ENCODE measurements around the gene CFAP69.
A peak's percentile ranks its signal among the peaks of the same experiment; 100 is the strongest.
"Not testable (repeated sequence)": the region's sequence is repeated elsewhere in the genome, so short reads cannot be mapped to it uniquely, and the experiment has no call there.

CFAP69 gene

GRCh38 chr7:90271753-90272152, 26.8 kb downstream of the CFAP69 start:
- peak; percentile 86 for DNase-seq

- DNase-seq = no peak
Observed at GRCh38 chr7:90272242-90272641, 27.3 kb downstream of the CFAP69 start.

- no peak for DNase-seq
Observed at GRCh38 chr7:90274161-90274560, 29.2 kb downstream of the CFAP69 start.

- DNase-seq = no peak
Observed at GRCh38 chr7:90276033-90276728, 31.2 kb downstream of the CFAP69 start.

- no peak for DNase-seq
Observed at GRCh38 chr7:90288154-90288553, 43.2 kb downstream of the CFAP69 start.

- DNase-seq = no peak
Observed at GRCh38 chr7:90290244-90291113, 45.5 kb downstream of the CFAP69 start.

GRCh38 chr7:90298145-90299038, 53.4 kb downstream of the CFAP69 start:
- peak; percentile 68 for DNase-seq

DNA sequence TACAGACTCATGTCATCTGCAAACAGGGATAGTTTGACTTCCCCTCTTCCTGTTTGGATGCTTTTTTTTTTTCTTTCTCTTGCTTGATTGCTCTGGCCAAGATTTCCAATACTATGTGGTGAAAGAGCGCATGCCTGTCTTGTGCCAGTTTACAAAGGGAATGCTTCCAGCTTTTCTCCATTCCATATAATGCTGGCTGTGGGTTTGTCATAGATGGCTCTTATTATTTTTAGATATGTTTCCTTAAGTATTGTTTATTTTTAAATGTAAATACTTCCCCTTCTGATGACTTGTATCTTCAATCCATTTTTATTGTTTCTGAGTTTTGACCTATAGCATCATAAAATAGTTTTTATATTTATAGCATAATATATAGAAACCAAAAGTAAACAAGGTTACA, 58.3 kb downstream of the CFAP69 start:
- no peak for DNase-seq

DNA sequence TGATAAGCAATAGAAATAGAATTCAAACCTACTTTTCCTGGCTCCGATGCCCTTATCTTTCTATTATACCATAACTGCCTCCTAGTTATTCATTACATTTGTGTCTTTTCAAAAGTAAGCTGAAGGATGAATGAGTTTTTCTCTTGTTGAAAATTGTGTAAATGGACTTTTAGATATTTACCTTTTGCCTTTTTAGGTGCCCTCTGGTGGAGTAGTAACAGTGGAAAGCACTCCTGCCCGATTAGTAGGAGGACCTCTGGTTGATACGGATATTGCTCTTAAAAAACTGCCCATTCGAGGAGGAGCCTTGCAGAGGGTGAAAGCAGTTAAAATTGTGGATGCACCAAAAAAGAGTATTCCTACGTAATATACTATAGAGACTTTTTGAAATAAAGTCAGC, 64.9 kb downstream of the CFAP69 start:
- DNase-seq = no peak

DNA sequence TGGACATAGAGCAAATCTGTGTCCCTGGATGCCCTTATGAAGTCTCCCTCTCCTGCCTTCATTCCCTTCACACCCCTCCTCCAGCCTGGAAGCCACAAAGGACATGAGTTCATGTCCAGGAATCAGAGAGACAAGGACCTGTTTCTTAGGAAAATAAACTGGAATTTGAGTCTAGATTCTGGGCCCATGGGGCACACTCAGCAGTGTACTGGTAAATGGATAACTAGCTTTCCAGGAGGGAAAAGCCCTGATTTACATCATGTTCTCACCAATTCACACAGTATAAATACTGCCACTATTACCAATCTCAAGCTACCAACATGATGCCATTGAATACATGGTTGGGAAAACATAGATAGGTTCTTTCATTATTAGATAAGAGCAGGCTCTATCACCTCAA, 66.2 kb downstream of the CFAP69 start:
- no peak for DNase-seq

DNA sequence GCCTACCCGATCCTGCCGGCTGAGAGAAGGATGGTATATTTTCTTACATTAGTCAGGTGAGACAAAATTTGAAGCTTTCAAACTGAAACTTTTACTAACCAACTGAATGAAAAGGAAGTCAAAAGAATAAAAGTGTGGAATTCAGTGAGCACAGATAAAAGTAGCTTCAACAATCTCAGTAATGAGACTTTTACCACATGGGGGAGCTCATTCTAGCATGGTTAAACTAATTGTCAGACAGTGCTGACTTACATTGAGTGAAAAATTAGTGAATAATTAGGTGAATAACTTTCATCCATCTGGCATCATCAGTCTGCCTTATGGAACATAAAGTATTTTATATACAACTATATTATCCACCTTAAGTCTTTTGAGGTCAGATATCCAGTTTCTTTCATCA, 67.8 kb downstream of the CFAP69 start:
- DNase-seq = peak; percentile 4

GRCh38 chr7:90313907-90314306, 68.9 kb downstream of the CFAP69 start:
- no peak for DNase-seq

- DNase-seq = no peak
Observed at GRCh38 chr7:90320014-90320413, 75.0 kb downstream of the CFAP69 start.

DNA sequence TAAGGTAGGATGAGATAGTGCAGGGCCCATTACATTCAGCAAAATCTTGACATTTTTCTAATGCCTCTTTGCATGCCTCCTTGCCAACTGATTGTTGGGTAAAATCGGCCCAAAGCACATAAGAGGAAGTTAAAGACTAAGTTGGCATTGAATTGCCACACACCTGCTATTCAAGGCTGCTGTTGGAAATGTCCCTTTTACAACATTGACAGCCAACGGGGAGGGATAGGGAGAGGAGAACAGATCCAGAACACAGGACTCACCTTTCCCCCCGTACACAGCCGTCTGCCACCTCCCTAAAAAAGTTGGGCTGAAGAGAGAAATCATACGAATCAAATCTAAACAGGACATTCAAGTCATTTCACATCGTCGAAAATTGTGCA, 75.4 kb downstream of the CFAP69 start:
- no peak for DNase-seq

DNA sequence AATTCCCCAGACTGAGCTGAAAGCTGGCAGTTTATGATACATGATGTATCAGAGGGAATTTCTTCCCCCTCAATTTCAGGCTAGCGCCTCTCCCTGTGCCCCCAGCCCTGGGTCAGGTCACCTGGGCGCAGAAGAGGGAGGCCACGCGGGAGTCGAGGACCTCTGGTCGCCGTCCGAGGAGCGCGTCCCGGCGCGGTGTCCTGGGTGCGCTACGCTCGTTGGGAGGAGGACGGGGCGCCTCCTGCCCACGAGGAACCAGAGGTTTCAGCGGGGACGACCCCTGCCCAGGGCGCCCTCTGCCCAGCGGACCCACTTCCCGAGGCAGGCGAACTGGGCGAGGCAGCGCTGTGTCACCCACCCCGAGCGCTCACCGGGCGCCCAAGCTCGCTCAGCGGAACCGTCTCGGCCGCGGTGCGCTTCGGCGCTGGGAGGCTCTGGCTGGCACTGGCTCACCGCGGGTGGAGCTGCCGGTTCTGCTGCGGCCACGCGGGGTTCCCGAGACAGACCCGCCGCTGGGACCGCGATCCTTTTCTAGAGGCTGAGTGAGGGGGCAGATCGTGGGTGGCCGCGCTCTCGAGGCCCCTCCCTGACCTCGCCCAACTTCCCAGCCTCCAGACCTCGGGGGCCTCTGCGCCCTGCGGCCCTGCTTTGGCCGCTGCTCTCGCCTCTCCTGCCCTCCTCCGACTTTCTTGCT, 76.0 kb downstream of the CFAP69 start, which contains the start of gene FAM237B:
Gene FAM237B, minus strand, starts transcription at position 504 of the 694 bp plus-strand sequence. CDS start 1,556 bp downstream, outside the sequence.
- DNase-seq = peak; percentile 19

DNA sequence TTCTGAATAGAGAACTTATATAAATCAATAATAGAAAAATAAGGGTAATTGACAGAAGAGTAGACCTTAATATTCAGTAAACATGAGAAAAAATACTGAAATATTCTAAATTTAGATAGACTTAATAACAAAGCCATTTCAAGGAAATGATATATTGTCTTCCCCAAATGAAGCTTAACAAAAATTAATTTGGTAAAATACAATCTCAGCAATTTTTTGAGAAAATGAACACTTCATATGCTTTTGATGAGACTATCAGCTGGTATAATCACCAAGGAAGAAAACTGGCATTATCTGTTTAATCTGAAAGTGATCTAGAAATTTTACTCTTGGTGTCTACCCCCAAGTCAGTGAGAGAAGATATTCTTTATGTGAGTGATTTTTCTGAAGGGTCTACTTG, 77.9 kb downstream of the CFAP69 start:
- no peak for DNase-seq

- DNase-seq = no peak
Observed at GRCh38 chr7:90326500-90326899, 81.5 kb downstream of the CFAP69 start.

DNA sequence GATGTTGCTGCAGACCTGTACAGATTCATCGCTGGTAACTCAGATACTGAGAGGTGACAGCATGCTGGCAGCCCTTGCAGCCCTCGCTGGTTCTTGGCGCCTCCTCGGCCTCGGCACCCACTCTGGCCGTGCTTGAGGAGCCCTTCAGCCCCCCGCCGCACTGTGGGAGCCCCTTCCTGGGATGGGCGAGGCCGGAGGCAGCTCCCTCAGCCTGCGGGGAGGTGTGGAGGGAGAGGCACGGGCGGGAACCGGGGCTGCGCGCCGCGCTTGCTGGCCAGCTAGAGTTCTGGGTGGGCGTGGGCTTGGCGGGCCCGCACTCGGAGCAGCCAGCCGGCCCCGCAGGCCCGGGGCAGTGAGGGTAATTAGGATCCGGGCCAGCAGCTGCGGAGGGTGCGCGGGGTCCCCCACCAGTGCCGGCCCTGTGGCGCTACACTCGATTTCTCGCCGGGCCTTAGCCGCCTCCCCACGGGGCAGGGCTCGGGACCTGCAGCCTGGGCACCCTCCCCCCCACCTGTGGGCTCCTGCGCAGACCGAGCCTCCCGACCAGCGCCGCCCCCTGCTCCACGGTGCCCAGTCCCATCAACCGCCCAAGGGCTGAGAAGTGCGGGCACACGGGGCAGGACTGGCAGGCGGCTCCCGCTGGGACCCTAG, 89.3 kb downstream of the CFAP69 start:
- DNase-seq = no peak

DNA sequence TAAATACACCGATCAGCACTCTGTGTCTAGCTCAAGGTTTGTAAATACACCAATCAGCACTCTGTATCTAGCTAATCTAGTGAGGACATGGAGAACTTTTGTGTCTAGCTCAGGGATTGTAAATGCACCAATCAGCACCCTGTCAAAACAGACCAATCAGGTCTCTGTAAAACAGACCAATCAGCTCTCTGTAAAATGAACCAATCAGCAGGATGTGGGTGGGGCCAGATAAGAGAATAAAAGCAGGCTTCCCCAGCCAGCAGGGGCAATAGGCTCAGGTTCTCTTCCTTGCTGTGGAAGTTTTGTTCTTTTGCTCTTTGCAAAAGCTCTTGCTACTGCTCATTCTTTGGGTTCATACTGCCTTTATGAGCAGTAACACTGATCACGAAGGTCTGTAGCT, 90.0 kb downstream of the CFAP69 start:
- DNase-seq = not testable (repeated sequence)

DNA sequence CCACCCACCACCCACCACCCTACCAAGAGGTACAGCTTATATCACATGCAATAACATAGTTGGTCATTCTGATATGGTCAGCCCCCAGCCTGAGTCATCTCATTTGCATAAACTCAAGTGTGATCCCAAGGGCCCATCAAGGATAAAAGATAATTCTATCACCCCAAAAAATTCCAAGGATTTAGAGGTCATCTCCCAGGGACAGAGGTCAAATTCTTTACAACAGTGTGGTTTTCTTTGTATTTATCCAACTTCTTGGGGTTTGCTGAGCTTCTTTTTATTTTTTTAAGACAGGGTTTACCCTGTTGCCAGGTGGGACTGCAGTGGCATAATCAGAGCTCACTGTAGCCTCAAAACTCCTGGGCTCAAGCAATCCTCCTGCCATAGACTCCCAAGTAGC, 92.1 kb downstream of the CFAP69 start:
- DNase-seq = peak; percentile 12

DNA sequence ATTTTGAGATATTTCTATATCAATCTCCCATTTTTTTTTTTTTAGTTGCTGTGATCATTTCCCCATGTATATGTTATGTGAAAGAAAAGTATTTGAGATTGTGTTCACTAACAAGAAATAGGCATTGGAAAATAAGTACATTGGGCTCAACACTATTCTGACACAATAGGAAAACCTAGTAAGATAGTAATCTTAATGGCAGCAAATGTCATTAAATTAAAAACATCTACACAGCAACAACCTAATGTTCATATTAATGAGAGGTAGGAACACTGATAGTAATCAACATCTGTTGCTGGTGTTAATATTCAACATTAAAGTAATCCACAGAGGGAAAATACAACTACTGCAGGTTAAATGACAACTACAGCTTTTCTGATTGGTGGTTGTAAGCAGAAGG, 100.0 kb downstream of the CFAP69 start:
- DNase-seq = no peak
